DND-41 (cell line): Measurements from ENCODE around the gene TTC8.

Experiments used
- ATAC-seq: fragments of 200-7000 bp; cut with Tn5 transposase; 3 replicates; pipeline ENCODE4 v1.9.1; 2021; ENCODE audit warnings: low read depth; ENCODE audit not compliant: insufficient read depth
- DNase-seq: peaks from one replicate; pipeline ENCODE4 v3.0.0-alpha.2; 2020
- H2AFZ ChIP-seq: 2 replicates; pipeline ENCODE4 v1.6.0; 2012; ENCODE audit warnings: low read depth, low read length
- H3K27ac ChIP-seq: 2 replicates; pipeline ENCODE4 v1.5.1; 2012; ENCODE audit warnings: low read length, inconsistent platforms
- H3K27me3 ChIP-seq: fragments of 200-600 bp; sonication (generic); 2 replicates; pipeline ENCODE4 v1.6.0; 2012; ENCODE audit warnings: low read length, mild to moderate bottlenecking, inconsistent platforms; ENCODE audit not compliant: insufficient read depth, poor library complexity
- H3K36me3 ChIP-seq: 2 replicates; pipeline ENCODE4 v1.5.1; 2012; ENCODE audit warnings: low read length, inconsistent platforms; ENCODE audit not compliant: insufficient read depth
- H3K4me1 ChIP-seq: 2 replicates; pipeline ENCODE4 v1.5.1; 2012; ENCODE audit warnings: mild to moderate bottlenecking, low read length; ENCODE audit not compliant: insufficient read depth
- H3K4me2 ChIP-seq: 2 replicates; pipeline ENCODE4 v1.6.0; 2012; ENCODE audit warnings: mild to moderate bottlenecking, moderate library complexity, low read length, inconsistent platforms; ENCODE audit not compliant: insufficient read depth
- H3K4me3 ChIP-seq, 2 experiments: fragments of 200-600 bp in 1 of 2; shearing (Covaris generic) in 1 of 2; 2 replicates each; pipeline ENCODE4 v1.5.1; 2012 to 2016; ENCODE audit warnings: inconsistent platforms in 2 of 2, low read length in 2 of 2, mild to moderate bottlenecking in 2 of 2, low read depth in 1 of 2, moderate library complexity in 1 of 2
- H3K79me2 ChIP-seq: 2 replicates; pipeline ENCODE4 v1.6.0; 2012; ENCODE audit warnings: low read length, inconsistent platforms; ENCODE audit not compliant: insufficient read depth
- H3K9ac ChIP-seq: 2 replicates; pipeline ENCODE4 v1.6.0; 2012; ENCODE audit warnings: low read depth, mild to moderate bottlenecking, inconsistent platforms, low read length, moderate library complexity
- H3K9me3 ChIP-seq: 2 replicates; pipeline ENCODE4 v1.5.1; 2012; ENCODE audit warnings: low read length, moderate library complexity, mild to moderate bottlenecking, inconsistent platforms; ENCODE audit not compliant: insufficient read depth, severe bottlenecking
- H4K20me1 ChIP-seq: 2 replicates; pipeline ENCODE4 v1.6.0; 2012; ENCODE audit warnings: low read length; ENCODE audit not compliant: insufficient read depth
- EZH2 ChIP-seq: IDR thresholded peaks from 3 replicates; pipeline ENCODE4 v1.6.1; 2012; ENCODE audit warnings: borderline replicate concordance, low read depth, mild to moderate bottlenecking, moderate library complexity, low read length, inconsistent platforms; ENCODE audit not compliant: severe bottlenecking
- TF ChIP-seq, protein P1 (sequence below): IDR thresholded peaks from 2 replicates; pipeline ENCODE4 v1.5.1; 2012; ENCODE audit warnings: borderline replicate concordance, low read length, moderate library complexity, mild to moderate bottlenecking; ENCODE audit not compliant: poor library complexity, severe bottlenecking; ENCODE audit errors: extremely low read depth

Gene TTC8

DNA sequence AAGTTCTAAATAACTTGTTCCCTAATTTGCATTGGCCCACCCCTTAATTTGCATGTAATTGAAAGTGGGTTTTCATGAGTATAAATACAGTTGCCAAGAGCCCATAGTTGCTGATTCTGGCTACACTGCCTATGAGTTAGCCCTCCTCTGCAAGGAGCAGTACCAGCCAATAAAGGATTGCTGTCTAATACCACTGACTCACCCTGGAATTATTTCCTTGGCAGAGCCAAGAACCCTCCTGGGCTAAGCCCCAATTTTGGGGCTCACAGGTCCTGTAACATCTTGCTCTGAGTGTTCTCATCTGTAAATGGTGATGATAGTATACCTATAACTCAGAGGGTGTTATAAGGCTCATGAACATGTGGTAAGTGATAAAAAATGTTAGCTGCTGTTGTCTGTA, 6.8 kb downstream of the TTC8 start:
- Histone ChIP-seq H3K79me2 (no peaks in the 10 kb centered on the region), H3K27me3 (no peaks in the 10 kb centered on the region), H2AFZ (no peak overlapping the region), H3K4me3 (no peak overlapping the region), H3K36me3 (no peaks in the 10 kb centered on the region), H3K4me2 (no peak overlapping the region), H3K27ac (no peak overlapping the region), H3K9ac (no peak overlapping the region), H3K9me3 (no peaks in the 10 kb centered on the region), H4K20me1 (no peaks in the 10 kb centered on the region), H3K4me1 (no peaks in the 10 kb centered on the region)
- TF ChIP-seq EZH2: no peak
- TF ChIP-seq, protein P1, sequence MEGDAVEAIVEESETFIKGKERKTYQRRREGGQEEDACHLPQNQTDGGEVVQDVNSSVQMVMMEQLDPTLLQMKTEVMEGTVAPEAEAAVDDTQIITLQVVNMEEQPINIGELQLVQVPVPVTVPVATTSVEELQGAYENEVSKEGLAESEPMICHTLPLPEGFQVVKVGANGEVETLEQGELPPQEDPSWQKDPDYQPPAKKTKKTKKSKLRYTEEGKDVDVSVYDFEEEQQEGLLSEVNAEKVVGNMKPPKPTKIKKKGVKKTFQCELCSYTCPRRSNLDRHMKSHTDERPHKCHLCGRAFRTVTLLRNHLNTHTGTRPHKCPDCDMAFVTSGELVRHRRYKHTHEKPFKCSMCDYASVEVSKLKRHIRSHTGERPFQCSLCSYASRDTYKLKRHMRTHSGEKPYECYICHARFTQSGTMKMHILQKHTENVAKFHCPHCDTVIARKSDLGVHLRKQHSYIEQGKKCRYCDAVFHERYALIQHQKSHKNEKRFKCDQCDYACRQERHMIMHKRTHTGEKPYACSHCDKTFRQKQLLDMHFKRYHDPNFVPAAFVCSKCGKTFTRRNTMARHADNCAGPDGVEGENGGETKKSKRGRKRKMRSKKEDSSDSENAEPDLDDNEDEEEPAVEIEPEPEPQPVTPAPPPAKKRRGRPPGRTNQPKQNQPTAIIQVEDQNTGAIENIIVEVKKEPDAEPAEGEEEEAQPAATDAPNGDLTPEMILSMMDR: no peak
- DNase-seq (no peak), ATAC-seq (no peak)

GRCh38 chr14:88834883-88835431, 10.5 kb downstream of the TTC8 start:
- no peaks in the 10 kb centered on the region for H3K79me2 ChIP-seq
- TF ChIP-seq, protein P1: no peak
- TF ChIP-seq EZH2: no peak
- no peak overlapping the region for H3K4me2 ChIP-seq
- H3K4me1 ChIP-seq: no peaks in the 10 kb centered on the region
- H2AFZ ChIP-seq: no peak overlapping the region
- H3K36me3 ChIP-seq: no peaks in the 10 kb centered on the region
- no peaks in the 10 kb centered on the region for H3K27me3 ChIP-seq
- no peak overlapping the region for H3K9ac ChIP-seq
- H3K27ac ChIP-seq: no peak overlapping the region
- H4K20me1 ChIP-seq: no peaks in the 10 kb centered on the region
- no peak for DNase-seq
- no peaks in the 10 kb centered on the region for H3K9me3 ChIP-seq
- ATAC-seq: no peak
- no peak overlapping the region for H3K4me3 ChIP-seq

DNA sequence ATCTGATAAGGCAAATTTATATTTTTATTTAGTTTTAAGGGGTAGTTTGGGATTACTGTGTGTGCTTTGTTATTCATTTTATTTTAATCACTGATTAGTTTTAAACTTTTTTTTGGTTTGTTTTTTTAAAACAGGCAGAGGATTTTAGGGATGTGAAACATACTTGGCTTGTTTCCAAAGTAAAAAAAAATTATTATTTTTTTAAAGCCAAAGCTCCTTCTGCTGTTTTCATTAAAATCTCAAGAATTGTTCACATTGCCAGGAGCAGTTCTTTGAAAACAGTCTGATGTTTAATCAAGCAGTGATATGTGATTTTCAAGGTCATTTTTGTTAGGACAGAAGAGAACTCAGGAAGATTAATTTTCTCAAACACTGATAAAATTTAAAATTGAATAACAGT, 11.2 kb downstream of the TTC8 start:
- no peak overlapping the region for H2AFZ ChIP-seq
- ATAC-seq (no peak), DNase-seq (no peak)
- no peaks in the 10 kb centered on the region for H3K27me3 ChIP-seq
- no peak overlapping the region for H3K4me2 ChIP-seq
- H3K9me3 ChIP-seq: no peaks in the 10 kb centered on the region
- no peak overlapping the region for H3K9ac ChIP-seq
- no peaks in the 10 kb centered on the region for H3K79me2 ChIP-seq
- H4K20me1 ChIP-seq: no peaks in the 10 kb centered on the region
- H3K27ac ChIP-seq: no peak overlapping the region
- no peak overlapping the region for H3K4me3 ChIP-seq
- no peaks in the 10 kb centered on the region for H3K4me1 ChIP-seq
- H3K36me3 ChIP-seq: no peaks in the 10 kb centered on the region
- TF ChIP-seq EZH2: no peak

- no peaks in the 10 kb centered on the region for H4K20me1 ChIP-seq
- H3K4me2 ChIP-seq: no peak overlapping the region
- no peak overlapping the region for H3K27ac ChIP-seq
- H3K36me3 ChIP-seq: no peaks in the 10 kb centered on the region
- H3K4me1 ChIP-seq: no peaks in the 10 kb centered on the region
- TF ChIP-seq EZH2: no peak
- ATAC-seq (no peak), DNase-seq (no peak)
- no peak overlapping the region for H2AFZ ChIP-seq
- no peaks in the 10 kb centered on the region for H3K79me2 ChIP-seq
- no peak overlapping the region for H3K9ac ChIP-seq
- H3K9me3 ChIP-seq: no peaks in the 10 kb centered on the region
- no peaks in the 10 kb centered on the region for H3K27me3 ChIP-seq
- H3K4me3 ChIP-seq: no peak overlapping the region
Measured at GRCh38 chr14:88837495-88837894, 13.0 kb downstream of the TTC8 start.
